ENCODE data around the gene LTBP3.

DNA sequence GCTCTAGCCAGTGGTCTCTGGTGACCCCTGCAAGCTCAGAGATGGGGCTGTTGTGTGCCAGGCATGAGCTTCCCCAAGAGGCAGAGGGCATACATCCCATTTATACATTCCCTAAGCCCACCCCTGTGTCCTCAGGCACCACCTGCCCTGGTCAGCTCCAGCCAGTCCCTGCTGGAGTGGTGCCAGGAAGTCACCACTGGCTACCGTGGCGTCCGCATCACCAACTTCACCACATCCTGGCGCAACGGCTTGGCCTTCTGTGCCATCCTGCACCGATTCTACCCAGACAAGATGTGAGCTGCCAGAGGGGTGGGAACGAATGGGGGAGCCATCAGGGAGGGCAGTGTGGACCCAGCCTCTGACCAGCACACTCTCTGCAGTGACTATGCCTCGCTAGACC lies 25.9 kb upstream of the LTBP3 start:
- TF ChIP-seq, protein P1, sequence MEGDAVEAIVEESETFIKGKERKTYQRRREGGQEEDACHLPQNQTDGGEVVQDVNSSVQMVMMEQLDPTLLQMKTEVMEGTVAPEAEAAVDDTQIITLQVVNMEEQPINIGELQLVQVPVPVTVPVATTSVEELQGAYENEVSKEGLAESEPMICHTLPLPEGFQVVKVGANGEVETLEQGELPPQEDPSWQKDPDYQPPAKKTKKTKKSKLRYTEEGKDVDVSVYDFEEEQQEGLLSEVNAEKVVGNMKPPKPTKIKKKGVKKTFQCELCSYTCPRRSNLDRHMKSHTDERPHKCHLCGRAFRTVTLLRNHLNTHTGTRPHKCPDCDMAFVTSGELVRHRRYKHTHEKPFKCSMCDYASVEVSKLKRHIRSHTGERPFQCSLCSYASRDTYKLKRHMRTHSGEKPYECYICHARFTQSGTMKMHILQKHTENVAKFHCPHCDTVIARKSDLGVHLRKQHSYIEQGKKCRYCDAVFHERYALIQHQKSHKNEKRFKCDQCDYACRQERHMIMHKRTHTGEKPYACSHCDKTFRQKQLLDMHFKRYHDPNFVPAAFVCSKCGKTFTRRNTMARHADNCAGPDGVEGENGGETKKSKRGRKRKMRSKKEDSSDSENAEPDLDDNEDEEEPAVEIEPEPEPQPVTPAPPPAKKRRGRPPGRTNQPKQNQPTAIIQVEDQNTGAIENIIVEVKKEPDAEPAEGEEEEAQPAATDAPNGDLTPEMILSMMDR (IDR thresholded peaks at IDR 0.05) = no peak
- no peak for TF ChIP-seq POLR2A (IDR thresholded peaks at IDR 0.05)
